H9 (cell line): ENCODE measurements around the gene CLDN10. TPM values are rescaled to one million over a fixed set of nuclear protein-coding genes. Genes with fewer than 3 reads are reported as not detected.
A peak's percentile ranks its signal among the peaks of the same experiment; 100 is the strongest.

Experiments
- DNase-seq: peaks from one replicate; pipeline ENCODE4 v3.0.0-alpha.2; 2017
- H2AFZ ChIP-seq: one replicate; pipeline ENCODE4 v1.6.1; 2013; ENCODE audit warnings: mild to moderate bottlenecking, low read length, control low read depth, moderate library complexity
- H2AK5ac ChIP-seq: 2 replicates; pipeline ENCODE4 v1.6.1; 2013; ENCODE audit warnings: low read length, control low read depth, mixed read lengths; ENCODE audit not compliant: insufficient read length
- H2BK120ac ChIP-seq: one replicate; pipeline ENCODE4 v1.6.1; 2013; ENCODE audit warnings: low read depth, mild to moderate bottlenecking, low read length, control low read depth, inconsistent platforms; ENCODE audit not compliant: poor library complexity, severe bottlenecking
- H2BK12ac ChIP-seq: 2 replicates; pipeline ENCODE4 v1.6.1; 2013; ENCODE audit warnings: low read length, control low read depth, mixed read lengths, low read depth; ENCODE audit not compliant: insufficient read length
- H2BK15ac ChIP-seq: 2 replicates; pipeline ENCODE4 v1.6.1; 2013; ENCODE audit warnings: low read depth, low read length, control low read depth
- H2BK20ac ChIP-seq: one replicate; pipeline ENCODE4 v1.6.1; 2013; ENCODE audit warnings: low read depth, mild to moderate bottlenecking, low read length, control low read depth, inconsistent platforms; ENCODE audit not compliant: poor library complexity, severe bottlenecking
- H2BK5ac ChIP-seq: 2 replicates; pipeline ENCODE4 v1.6.1; 2013; ENCODE audit warnings: low read length, control low read depth, mixed read lengths; ENCODE audit not compliant: insufficient read length
- H3K14ac ChIP-seq: 2 replicates; pipeline ENCODE4 v1.6.1; 2013; ENCODE audit warnings: low read length, control low read depth; ENCODE audit not compliant: insufficient read depth
- H3K18ac ChIP-seq: 2 replicates; pipeline ENCODE4 v1.6.1; 2013; ENCODE audit warnings: low read depth, mild to moderate bottlenecking, mixed read lengths, low read length, control low read depth; ENCODE audit not compliant: insufficient read length
- H3K23ac ChIP-seq: 2 replicates; pipeline ENCODE4 v1.6.1; 2013; ENCODE audit warnings: low read length, control low read depth, mixed read lengths, low read depth; ENCODE audit not compliant: insufficient read length
- H3K23me2 ChIP-seq: 2 replicates; pipeline ENCODE4 v1.6.1; 2013; ENCODE audit warnings: low read depth, mild to moderate bottlenecking, mixed read lengths, low read length, control low read depth; ENCODE audit not compliant: insufficient read length, poor library complexity, severe bottlenecking
- H3K27ac ChIP-seq: 2 replicates; pipeline ENCODE4 v1.5.1; 2013; ENCODE audit warnings: low read length, control low read depth, mixed read lengths, low read depth; ENCODE audit not compliant: insufficient read length
- H3K27me3 ChIP-seq: 2 replicates; pipeline ENCODE4 v1.6.1; 2013; ENCODE audit warnings: low read length, control low read depth, inconsistent platforms; ENCODE audit not compliant: insufficient read depth
- H3K4ac ChIP-seq: 2 replicates; pipeline ENCODE4 v1.6.1; 2013; ENCODE audit warnings: low read depth, mild to moderate bottlenecking, control low read depth, inconsistent platforms, low read length, moderate library complexity
- H3K4me1 ChIP-seq: 2 replicates; pipeline ENCODE4 v1.6.1; 2013; ENCODE audit warnings: low read length, control low read depth, inconsistent platforms; ENCODE audit not compliant: insufficient read depth
- H3K4me2 ChIP-seq: 2 replicates; pipeline ENCODE4 v1.6.1; 2013; ENCODE audit warnings: low read length, control low read depth, mixed read lengths; ENCODE audit not compliant: insufficient read length, insufficient read depth
- H3K56ac ChIP-seq: 2 replicates; pipeline ENCODE4 v1.6.1; 2013; ENCODE audit warnings: low read depth, mild to moderate bottlenecking, mixed read lengths, low read length, control low read depth; ENCODE audit not compliant: insufficient read length
- H3K79me1 ChIP-seq: 2 replicates; pipeline ENCODE4 v1.6.1; 2013; ENCODE audit warnings: low read depth, mild to moderate bottlenecking, moderate library complexity, low read length, control low read depth, inconsistent platforms; ENCODE audit not compliant: insufficient read depth, poor library complexity, severe bottlenecking
- H3K79me2 ChIP-seq: 2 replicates; pipeline ENCODE4 v1.6.1; 2013; ENCODE audit warnings: low read length, control low read depth, inconsistent platforms; ENCODE audit not compliant: insufficient read depth
- H3K9ac ChIP-seq: 2 replicates; pipeline ENCODE4 v1.6.1; 2013; ENCODE audit warnings: low read length, control low read depth, mixed read lengths; ENCODE audit not compliant: insufficient read length; ENCODE audit errors: extremely low read depth
- H3K9me3 ChIP-seq: one replicate; pipeline ENCODE4 v1.6.1; 2013; ENCODE audit warnings: low read depth, low read length, inconsistent platforms; ENCODE audit not compliant: control insufficient read depth
- H3T11ph ChIP-seq: one replicate; pipeline ENCODE4 v1.6.1; 2013; ENCODE audit warnings: mild to moderate bottlenecking, low read length, control low read depth, inconsistent platforms
- H4K20me1 ChIP-seq: one replicate; pipeline ENCODE4 v1.6.1; 2013; ENCODE audit not compliant: control insufficient read depth, insufficient read length, insufficient read depth
- H4K5ac ChIP-seq: 2 replicates; pipeline ENCODE4 v1.6.1; 2013; ENCODE audit warnings: low read depth, mild to moderate bottlenecking, mixed read lengths, low read length, control low read depth; ENCODE audit not compliant: insufficient read length
- H4K8ac ChIP-seq: replicated peaks from 2 replicates; pipeline ENCODE4 v1.6.1; 2013; ENCODE audit warnings: low read length, control low read depth, mixed read lengths, low read depth; ENCODE audit not compliant: insufficient read length
- H4K91ac ChIP-seq: 2 replicates; pipeline ENCODE4 v1.6.1; 2013; ENCODE audit warnings: low read depth, mild to moderate bottlenecking, moderate library complexity, mixed read lengths, low read length, control low read depth; ENCODE audit not compliant: insufficient read length
- H3K27ac Mint-ChIP-seq, 3 experiments: 2 replicates in 2 of 3; 3 replicates in 1 of 3; pipeline ENCODE4 v1.8.0; 2020 to 2021; ENCODE audit warnings: mixed read lengths in 3 of 3, mild to moderate bottlenecking in 1 of 3, moderate library complexity in 1 of 3
- H3K27me3 Mint-ChIP-seq: 2 replicates; pipeline ENCODE4 v1.8.0; 2021; ENCODE audit warnings: low read depth, mild to moderate bottlenecking, moderate library complexity, mixed read lengths
- H3K36me3 Mint-ChIP-seq, 3 experiments: 2 replicates in 2 of 3; 3 replicates in 1 of 3; pipeline ENCODE4 v1.8.0; 2020 to 2021; ENCODE audit warnings: low read depth in 3 of 3, mixed read lengths in 3 of 3; ENCODE audit not compliant: insufficient read depth in 1 of 3
- H3K4me1 Mint-ChIP-seq, 2 experiments: 2 replicates each; pipeline ENCODE4 v1.8.0; 2020; ENCODE audit warnings: mixed read lengths in 2 of 2
- H3K4me3 Mint-ChIP-seq, 2 experiments: 2 replicates in 1 of 2; 3 replicates in 1 of 2; pipeline ENCODE4 v1.8.0; 2020 to 2021; ENCODE audit warnings: mild to moderate bottlenecking in 2 of 2, mixed read lengths in 2 of 2, moderate library complexity in 1 of 2
- H3K9me3 Mint-ChIP-seq, 2 experiments: 2 replicates in 1 of 2; 3 replicates in 1 of 2; pipeline ENCODE4 v1.8.0; 2020; ENCODE audit warnings: mild to moderate bottlenecking in 2 of 2, mixed read lengths in 2 of 2, moderate library complexity in 1 of 2
- WGBS: extraction: QIAGEN DNeasy Blood & Tissue Kit; methylation state at CpG from one replicate; pipeline ENCODE4 v1.1.7; 2013; ENCODE audit warnings: missing lambda C conversion rate, low lambda C conversion rate, mixed read lengths; ENCODE audit not compliant: insufficient read length; ENCODE audit errors: extremely low coverage; 5-methylcytosine and 5-hydroxymethylcytosine counted together
- total RNA-seq: library from RNA; stranded (reverse); gene quantifications from 2 replicates; pipeline ENCODE4 v1.2.1, GENCODE V29; 2021
- TF ChIP-seq, protein P1 (sequence below): fragments of 200-600 bp; sonication (generic); conservative IDR thresholded peaks from 3 replicates; pipeline ENCODE4 v1.8.0; 2021; ENCODE audit warnings: antibody characterized with exemption, mild to moderate bottlenecking

CLDN10 gene
- total RNA-seq, 1 experiment from 2014 or later = 20.7 TPM

DNA sequence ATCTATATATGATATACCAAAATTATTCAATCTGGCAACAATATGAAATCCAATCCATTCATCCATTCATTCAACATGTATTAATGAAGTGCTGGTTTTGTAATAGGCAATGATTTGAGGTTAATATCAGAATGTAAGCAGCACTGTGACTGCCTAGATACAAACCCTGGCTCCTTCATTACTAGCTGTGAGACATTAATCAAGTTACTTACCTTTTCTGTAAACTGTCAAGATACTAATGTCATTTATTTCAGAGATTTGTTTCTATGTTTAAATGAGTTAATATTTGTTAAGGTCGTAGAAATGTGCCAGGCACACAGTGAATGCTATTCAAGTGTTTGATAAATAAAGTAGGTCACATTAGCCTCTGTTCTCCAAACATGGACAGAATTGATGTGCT lies 40.9 kb downstream of the CLDN10 start:
- Histone ChIP-seq H3K23me2 (no peaks in the 10 kb centered on the region), H3K18ac (no peak overlapping the region), H3K4ac (no peak overlapping the region), H3K79me2 (no peaks in the 10 kb centered on the region; the same call in 1 of the 2 replicates), H2AK5ac (no peak overlapping the region), H3K9me3 (no peaks in the 10 kb centered on the region), H3K9ac (no peak overlapping the region), H3T11ph (no peak overlapping the region), H3K79me1 (peaks cover 2% of the 10 kb centered on the region), H3K27ac (no peak overlapping the region), H2BK12ac (no peak overlapping the region), H3K56ac (no peak overlapping the region), H3K4me2 (no peak overlapping the region), H2BK20ac (no peak overlapping the region), H4K8ac (no peak overlapping the region), H2AFZ (no peak overlapping the region), H2BK15ac (no peak overlapping the region), H3K4me1 (no peaks in the 10 kb centered on the region), H3K27me3 (no peaks in the 10 kb centered on the region; the same call in 1 of the 2 replicates), H4K5ac (no peak overlapping the region), H4K20me1 (no peaks in the 10 kb centered on the region), H3K14ac (no peak overlapping the region), H2BK5ac (no peak overlapping the region), H4K91ac (no peak overlapping the region), H2BK120ac (no peak overlapping the region), H3K23ac (no peak overlapping the region)
- Mint-ChIP-seq H3K9me3 (no peaks in the 10 kb centered on the region), H3K27ac (0 out of 7 replicates have a peak overlapping the region, but pooled peaks of 1 of the 3 experiments have one; percentile 9), H3K4me3 (no peak overlapping the region), H3K27me3 (no peaks in the 10 kb centered on the region), H3K4me1 (no peaks in the 10 kb centered on the region), H3K36me3 (peaks cover 5 to 38% (median 10%) of the 10 kb centered on the region in 3 experiments; a peak in 6 of 7 replicates)
- no peak for DNase-seq
- WGBS = no CpG with 5 or more reads among the region's 1 CpG
- TF ChIP-seq, protein P1, sequence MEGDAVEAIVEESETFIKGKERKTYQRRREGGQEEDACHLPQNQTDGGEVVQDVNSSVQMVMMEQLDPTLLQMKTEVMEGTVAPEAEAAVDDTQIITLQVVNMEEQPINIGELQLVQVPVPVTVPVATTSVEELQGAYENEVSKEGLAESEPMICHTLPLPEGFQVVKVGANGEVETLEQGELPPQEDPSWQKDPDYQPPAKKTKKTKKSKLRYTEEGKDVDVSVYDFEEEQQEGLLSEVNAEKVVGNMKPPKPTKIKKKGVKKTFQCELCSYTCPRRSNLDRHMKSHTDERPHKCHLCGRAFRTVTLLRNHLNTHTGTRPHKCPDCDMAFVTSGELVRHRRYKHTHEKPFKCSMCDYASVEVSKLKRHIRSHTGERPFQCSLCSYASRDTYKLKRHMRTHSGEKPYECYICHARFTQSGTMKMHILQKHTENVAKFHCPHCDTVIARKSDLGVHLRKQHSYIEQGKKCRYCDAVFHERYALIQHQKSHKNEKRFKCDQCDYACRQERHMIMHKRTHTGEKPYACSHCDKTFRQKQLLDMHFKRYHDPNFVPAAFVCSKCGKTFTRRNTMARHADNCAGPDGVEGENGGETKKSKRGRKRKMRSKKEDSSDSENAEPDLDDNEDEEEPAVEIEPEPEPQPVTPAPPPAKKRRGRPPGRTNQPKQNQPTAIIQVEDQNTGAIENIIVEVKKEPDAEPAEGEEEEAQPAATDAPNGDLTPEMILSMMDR = no peak
